Glomerular visceral epithelial cell (primary cell): ENCODE data around the gene EEF1AKMT4.
"Not testable (repeated sequence)": the region's sequence is repeated elsewhere in the genome, so short reads cannot be mapped to it uniquely, and the experiment has no call there.

Source experiments
- DNase-seq: peaks from one replicate; pipeline ENCODE4 v3.0.0-alpha.2; 2016; ENCODE audit errors: extremely low spot score

The EEF1AKMT4 gene

GRCh38 chr3:184259878-184260723 is 10.6 kb downstream of the EEF1AKMT4 start:
- DNase-seq: peak; percentile 29

- DNase-seq: no peak
These were observed 11.3 kb downstream of the EEF1AKMT4 start for GRCh38 chr3:184260724-184261269.

GRCh38 chr3:184261270-184261853 is 11.9 kb downstream of the EEF1AKMT4 start, which contains the start of gene CAMK2N2:
TSS of gene CAMK2N2 (minus strand) at chr3:184261553. CDS start at chr3:184261285, 268 bp downstream.
- DNase-seq: peak; percentile 87

GRCh38 chr3:184261854-184262763 is 12.6 kb downstream of the EEF1AKMT4 start:
- no peak for DNase-seq

- no peak for DNase-seq
These were observed 13.3 kb downstream of the EEF1AKMT4 start for GRCh38 chr3:184262764-184263179.

GRCh38 chr3:184267249-184267648 is 17.8 kb downstream of the EEF1AKMT4 start:
- not testable (repeated sequence) for DNase-seq

GRCh38 chr3:184272269-184272668 is 22.8 kb downstream of the EEF1AKMT4 start:
- DNase-seq: no peak

GRCh38 chr3:184275381-184275701 is 25.9 kb downstream of the EEF1AKMT4 start:
- no peak for DNase-seq

GRCh38 chr3:184275961-184276910 is 26.8 kb downstream of the EEF1AKMT4 start, which contains the start of gene ECE2:
TSS of gene ECE2 (plus strand) at chr3:184276022. CDS start at chr3:184276154, 132 bp downstream.
- no peak for DNase-seq

GRCh38 chr3:184277366-184277765 is 27.9 kb downstream of the EEF1AKMT4 start:
- DNase-seq: no peak

- DNase-seq: no peak
These were observed 33.5 kb downstream of the EEF1AKMT4 start for GRCh38 chr3:184282941-184283340.

- DNase-seq: no peak
These were observed 34.2 kb downstream of the EEF1AKMT4 start for GRCh38 chr3:184283681-184284080.

- peak; percentile 50 for DNase-seq
These were observed 35.2 kb downstream of the EEF1AKMT4 start for GRCh38 chr3:184284696-184285095.

GRCh38 chr3:184289426-184289938 is 40.0 kb downstream of the EEF1AKMT4 start:
- peak; percentile 60 for DNase-seq

- DNase-seq: no peak
These were observed 40.9 kb downstream of the EEF1AKMT4 start for GRCh38 chr3:184290331-184290730.

- no peak for DNase-seq
These were observed 41.7 kb downstream of the EEF1AKMT4 start for GRCh38 chr3:184291044-184291737.

- DNase-seq: no peak
These were observed 42.4 kb downstream of the EEF1AKMT4 start for GRCh38 chr3:184291738-184292445.

- no peak for DNase-seq
These were observed 46.3 kb downstream of the EEF1AKMT4 start for GRCh38 chr3:184295771-184296170.

GRCh38 chr3:184296616-184297015 is 47.1 kb downstream of the EEF1AKMT4 start:
- no peak for DNase-seq
